ENCODE data around the gene PYGO1.

Gene PYGO1

DNA sequence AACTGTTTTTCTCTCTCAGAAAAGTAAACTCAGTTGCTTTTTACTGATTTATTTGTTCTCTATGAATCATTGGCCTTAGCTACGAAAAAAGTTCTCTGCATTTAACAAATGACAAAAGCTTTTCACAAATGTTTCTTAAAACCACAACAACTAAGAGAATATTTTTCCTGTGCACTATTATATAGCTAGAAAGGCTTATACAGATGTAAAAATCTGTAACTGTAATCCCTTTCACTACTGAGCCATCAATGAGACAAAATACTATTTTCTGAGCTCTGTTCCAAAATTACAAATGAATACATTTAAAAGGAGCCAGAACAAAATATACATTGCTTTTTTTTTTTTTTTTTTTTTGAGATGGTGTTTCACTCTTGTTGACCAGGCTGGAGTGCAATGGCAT is 45.6 kb upstream of the PYGO1 start:
- TF ChIP-seq, protein P1, sequence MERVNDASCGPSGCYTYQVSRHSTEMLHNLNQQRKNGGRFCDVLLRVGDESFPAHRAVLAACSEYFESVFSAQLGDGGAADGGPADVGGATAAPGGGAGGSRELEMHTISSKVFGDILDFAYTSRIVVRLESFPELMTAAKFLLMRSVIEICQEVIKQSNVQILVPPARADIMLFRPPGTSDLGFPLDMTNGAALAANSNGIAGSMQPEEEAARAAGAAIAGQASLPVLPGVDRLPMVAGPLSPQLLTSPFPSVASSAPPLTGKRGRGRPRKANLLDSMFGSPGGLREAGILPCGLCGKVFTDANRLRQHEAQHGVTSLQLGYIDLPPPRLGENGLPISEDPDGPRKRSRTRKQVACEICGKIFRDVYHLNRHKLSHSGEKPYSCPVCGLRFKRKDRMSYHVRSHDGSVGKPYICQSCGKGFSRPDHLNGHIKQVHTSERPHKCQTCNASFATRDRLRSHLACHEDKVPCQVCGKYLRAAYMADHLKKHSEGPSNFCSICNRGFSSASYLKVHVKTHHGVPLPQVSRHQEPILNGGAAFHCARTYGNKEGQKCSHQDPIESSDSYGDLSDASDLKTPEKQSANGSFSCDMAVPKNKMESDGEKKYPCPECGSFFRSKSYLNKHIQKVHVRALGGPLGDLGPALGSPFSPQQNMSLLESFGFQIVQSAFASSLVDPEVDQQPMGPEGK (CRISPR knock-in tag; IDR thresholded peaks at IDR 0.05; ENCODE audit: borderline replicate concordance) = no peak
- TF ChIP-seq SNAI2 (CRISPR knock-in tag; IDR thresholded peaks at IDR 0.05) (no peak), ZFP30 (CRISPR knock-in tag; IDR thresholded peaks at IDR 0.05) (no peak), GLIS3 (CRISPR knock-in tag; IDR thresholded peaks at IDR 0.05) (no peak), PPARA (CRISPR knock-in tag; IDR thresholded peaks at IDR 0.05; ENCODE audit: borderline replicate concordance) (no peak), ESRRG (CRISPR knock-in tag; IDR thresholded peaks at IDR 0.05) (no peak), CSDC2 (CRISPR knock-in tag; IDR thresholded peaks at IDR 0.05) (no peak), RARB (CRISPR knock-in tag; IDR thresholded peaks at IDR 0.05) (no peak), ZNF565 (CRISPR knock-in tag; conservative IDR thresholded peaks at IDR 0.05; ENCODE audit: low read depth) (no peak), BACH2 (CRISPR knock-in tag; IDR thresholded peaks at IDR 0.05; ENCODE audit: borderline replicate concordance) (no peak), TOX (CRISPR knock-in tag; IDR thresholded peaks at IDR 0.05; ENCODE audit: borderline replicate concordance) (no peak), ZC3H10 (CRISPR knock-in tag; IDR thresholded peaks at IDR 0.05) (no peak), TCF4 (CRISPR knock-in tag; IDR thresholded peaks at IDR 0.05; ENCODE audit: borderline replicate concordance) (no peak), ZFP3 (CRISPR knock-in tag; IDR thresholded peaks at IDR 0.05) (no peak), ISL1 (CRISPR knock-in tag; IDR thresholded peaks at IDR 0.05) (no peak), ZNF70 (CRISPR knock-in tag; IDR thresholded peaks at IDR 0.05) (no peak)
- TF ChIP-seq, protein P2, sequence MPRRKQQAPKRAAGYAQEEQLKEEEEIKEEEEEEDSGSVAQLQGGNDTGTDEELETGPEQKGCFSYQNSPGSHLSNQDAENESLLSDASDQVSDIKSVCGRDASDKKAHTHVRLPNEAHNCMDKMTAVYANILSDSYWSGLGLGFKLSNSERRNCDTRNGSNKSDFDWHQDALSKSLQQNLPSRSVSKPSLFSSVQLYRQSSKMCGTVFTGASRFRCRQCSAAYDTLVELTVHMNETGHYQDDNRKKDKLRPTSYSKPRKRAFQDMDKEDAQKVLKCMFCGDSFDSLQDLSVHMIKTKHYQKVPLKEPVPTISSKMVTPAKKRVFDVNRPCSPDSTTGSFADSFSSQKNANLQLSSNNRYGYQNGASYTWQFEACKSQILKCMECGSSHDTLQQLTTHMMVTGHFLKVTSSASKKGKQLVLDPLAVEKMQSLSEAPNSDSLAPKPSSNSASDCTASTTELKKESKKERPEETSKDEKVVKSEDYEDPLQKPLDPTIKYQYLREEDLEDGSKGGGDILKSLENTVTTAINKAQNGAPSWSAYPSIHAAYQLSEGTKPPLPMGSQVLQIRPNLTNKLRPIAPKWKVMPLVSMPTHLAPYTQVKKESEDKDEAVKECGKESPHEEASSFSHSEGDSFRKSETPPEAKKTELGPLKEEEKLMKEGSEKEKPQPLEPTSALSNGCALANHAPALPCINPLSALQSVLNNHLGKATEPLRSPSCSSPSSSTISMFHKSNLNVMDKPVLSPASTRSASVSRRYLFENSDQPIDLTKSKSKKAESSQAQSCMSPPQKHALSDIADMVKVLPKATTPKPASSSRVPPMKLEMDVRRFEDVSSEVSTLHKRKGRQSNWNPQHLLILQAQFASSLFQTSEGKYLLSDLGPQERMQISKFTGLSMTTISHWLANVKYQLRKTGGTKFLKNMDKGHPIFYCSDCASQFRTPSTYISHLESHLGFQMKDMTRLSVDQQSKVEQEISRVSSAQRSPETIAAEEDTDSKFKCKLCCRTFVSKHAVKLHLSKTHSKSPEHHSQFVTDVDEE (CRISPR knock-in tag; IDR thresholded peaks at IDR 0.05) = no peak
- TF ChIP-seq, protein P3, sequence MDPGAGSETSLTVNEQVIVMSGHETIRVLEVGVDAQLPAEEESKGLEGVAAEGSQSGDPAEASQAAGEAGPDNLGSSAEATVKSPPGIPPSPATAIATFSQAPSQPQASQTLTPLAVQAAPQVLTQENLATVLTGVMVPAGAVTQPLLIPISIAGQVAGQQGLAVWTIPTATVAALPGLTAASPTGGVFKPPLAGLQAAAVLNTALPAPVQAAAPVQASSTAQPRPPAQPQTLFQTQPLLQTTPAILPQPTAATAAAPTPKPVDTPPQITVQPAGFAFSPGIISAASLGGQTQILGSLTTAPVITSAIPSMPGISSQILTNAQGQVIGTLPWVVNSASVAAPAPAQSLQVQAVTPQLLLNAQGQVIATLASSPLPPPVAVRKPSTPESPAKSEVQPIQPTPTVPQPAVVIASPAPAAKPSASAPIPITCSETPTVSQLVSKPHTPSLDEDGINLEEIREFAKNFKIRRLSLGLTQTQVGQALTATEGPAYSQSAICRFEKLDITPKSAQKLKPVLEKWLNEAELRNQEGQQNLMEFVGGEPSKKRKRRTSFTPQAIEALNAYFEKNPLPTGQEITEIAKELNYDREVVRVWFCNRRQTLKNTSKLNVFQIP (CRISPR knock-in tag; IDR thresholded peaks at IDR 0.05; ENCODE audit: borderline replicate concordance, low read depth) = no peak
- TF ChIP-seq, protein P4, sequence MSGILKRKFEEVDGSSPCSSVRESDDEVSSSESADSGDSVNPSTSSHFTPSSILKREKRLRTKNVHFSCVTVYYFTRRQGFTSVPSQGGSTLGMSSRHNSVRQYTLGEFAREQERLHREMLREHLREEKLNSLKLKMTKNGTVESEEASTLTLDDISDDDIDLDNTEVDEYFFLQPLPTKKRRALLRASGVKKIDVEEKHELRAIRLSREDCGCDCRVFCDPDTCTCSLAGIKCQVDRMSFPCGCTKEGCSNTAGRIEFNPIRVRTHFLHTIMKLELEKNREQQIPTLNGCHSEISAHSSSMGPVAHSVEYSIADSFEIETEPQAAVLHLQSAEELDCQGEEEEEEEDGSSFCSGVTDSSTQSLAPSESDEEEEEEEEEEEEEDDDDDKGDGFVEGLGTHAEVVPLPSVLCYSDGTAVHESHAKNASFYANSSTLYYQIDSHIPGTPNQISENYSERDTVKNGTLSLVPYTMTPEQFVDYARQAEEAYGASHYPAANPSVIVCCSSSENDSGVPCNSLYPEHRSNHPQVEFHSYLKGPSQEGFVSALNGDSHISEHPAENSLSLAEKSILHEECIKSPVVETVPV (CRISPR knock-in tag; IDR thresholded peaks at IDR 0.05) = no peak
- TF ChIP-seq, protein P5, sequence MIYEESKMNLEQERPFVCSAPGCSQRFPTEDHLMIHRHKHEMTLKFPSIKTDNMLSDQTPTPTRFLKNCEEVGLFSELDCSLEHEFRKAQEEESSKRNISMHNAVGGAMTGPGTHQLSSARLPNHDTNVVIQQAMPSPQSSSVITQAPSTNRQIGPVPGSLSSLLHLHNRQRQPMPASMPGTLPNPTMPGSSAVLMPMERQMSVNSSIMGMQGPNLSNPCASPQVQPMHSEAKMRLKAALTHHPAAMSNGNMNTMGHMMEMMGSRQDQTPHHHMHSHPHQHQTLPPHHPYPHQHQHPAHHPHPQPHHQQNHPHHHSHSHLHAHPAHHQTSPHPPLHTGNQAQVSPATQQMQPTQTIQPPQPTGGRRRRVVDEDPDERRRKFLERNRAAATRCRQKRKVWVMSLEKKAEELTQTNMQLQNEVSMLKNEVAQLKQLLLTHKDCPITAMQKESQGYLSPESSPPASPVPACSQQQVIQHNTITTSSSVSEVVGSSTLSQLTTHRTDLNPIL (CRISPR knock-in tag; IDR thresholded peaks at IDR 0.05; ENCODE audit: low read depth) = no peak
- no peak for ATAC-seq

DNA sequence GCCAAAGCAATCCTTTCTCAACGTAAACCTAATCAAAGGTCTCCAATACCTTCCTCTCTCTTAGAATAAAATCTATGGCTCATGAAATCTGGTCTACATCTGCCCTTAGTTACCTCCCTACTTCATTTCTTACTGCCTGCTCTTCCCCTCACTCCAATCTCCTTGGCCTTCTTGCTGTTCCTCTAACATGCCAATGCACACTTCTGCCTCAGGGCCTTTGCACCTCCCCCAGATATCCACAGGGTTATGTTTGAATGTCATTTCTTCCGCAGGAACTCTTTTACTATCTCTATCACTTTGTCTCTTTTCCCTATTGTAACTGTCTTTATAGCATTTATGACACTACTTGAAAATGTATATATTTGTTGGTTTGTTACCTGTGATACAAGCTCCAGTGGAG is 44.3 kb upstream of the PYGO1 start:
- ATAC-seq = no peak
- TF ChIP-seq, protein P1 (CRISPR knock-in tag; IDR thresholded peaks at IDR 0.05; ENCODE audit: borderline replicate concordance) = no peak
- no peak for TF ChIP-seq ZNF8 (CRISPR knock-in tag; IDR thresholded peaks at IDR 0.05)
- TF ChIP-seq ARNTL (CRISPR knock-in tag; IDR thresholded peaks at IDR 0.05; ENCODE audit: borderline replicate concordance, low read depth) = no peak
- no peak for TF ChIP-seq CSDC2 (CRISPR knock-in tag; IDR thresholded peaks at IDR 0.05)
- no peak for TF ChIP-seq ZC3H10 (CRISPR knock-in tag; IDR thresholded peaks at IDR 0.05)
- TF ChIP-seq SNAI2 (CRISPR knock-in tag; IDR thresholded peaks at IDR 0.05) = no peak
- TF ChIP-seq RARB (CRISPR knock-in tag; IDR thresholded peaks at IDR 0.05) = no peak
- no peak for TF ChIP-seq OSR1 (CRISPR knock-in tag; IDR thresholded peaks at IDR 0.05)
- TF ChIP-seq, protein P5 (CRISPR knock-in tag; IDR thresholded peaks at IDR 0.05; ENCODE audit: low read depth) = no peak
- TF ChIP-seq TOX (CRISPR knock-in tag; IDR thresholded peaks at IDR 0.05; ENCODE audit: borderline replicate concordance) = no peak
- TF ChIP-seq, protein P2 (CRISPR knock-in tag; IDR thresholded peaks at IDR 0.05) = no peak
- no peak for TF ChIP-seq ZFP30 (CRISPR knock-in tag; IDR thresholded peaks at IDR 0.05)
- no peak for TF ChIP-seq ZNF565 (CRISPR knock-in tag; conservative IDR thresholded peaks at IDR 0.05; ENCODE audit: low read depth)
- no peak for TF ChIP-seq ZNF70 (CRISPR knock-in tag; IDR thresholded peaks at IDR 0.05)
